ENCODE data around the gene ANXA11.

DNA sequence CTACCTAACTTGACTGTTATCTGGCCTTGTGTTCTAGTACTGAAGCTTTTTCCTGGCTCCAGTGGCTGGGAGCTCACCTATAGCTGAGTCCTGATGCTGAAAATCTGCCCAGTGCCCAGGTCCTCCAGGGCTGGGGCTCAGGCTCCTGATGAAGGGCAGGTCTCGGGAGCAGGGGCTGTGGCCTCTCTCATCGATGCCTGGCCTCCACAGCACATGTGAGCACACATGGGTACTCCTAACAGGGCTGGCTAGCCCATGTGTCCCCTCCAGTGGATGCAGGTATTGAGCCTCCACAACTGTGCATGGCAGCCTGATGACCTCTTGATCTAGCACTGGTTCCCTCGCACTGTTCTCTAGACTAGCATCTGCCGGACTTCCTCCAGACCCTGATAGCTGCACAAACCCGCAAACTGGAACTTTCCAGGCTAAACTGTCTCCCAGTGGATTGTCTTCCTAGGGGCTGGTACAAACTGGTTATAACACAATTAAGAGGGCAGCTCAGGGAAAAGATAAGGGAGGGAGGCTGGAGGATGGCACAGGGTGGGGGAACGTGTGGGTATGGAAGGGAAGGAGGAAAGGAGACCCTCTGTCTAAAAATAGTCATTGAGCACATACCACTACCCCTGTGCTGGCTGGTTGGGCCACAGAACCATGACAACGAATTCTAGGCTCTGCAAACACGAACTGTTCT, 37.7 kb downstream of the ANXA11 start:
- TF ChIP-seq CTCF (IDR thresholded peaks at IDR 0.05) = no peak
- TF ChIP-seq POLR2AphosphoS5 (IDR thresholded peaks at IDR 0.05) = no peak
- no peak for TF ChIP-seq POLR2A (IDR thresholded peaks at IDR 0.05)
- no peak for TF ChIP-seq EP300 (IDR thresholded peaks at IDR 0.05; ENCODE audit: low read depth)
